ENCODE measurements around the gene OSER1.

DNA sequence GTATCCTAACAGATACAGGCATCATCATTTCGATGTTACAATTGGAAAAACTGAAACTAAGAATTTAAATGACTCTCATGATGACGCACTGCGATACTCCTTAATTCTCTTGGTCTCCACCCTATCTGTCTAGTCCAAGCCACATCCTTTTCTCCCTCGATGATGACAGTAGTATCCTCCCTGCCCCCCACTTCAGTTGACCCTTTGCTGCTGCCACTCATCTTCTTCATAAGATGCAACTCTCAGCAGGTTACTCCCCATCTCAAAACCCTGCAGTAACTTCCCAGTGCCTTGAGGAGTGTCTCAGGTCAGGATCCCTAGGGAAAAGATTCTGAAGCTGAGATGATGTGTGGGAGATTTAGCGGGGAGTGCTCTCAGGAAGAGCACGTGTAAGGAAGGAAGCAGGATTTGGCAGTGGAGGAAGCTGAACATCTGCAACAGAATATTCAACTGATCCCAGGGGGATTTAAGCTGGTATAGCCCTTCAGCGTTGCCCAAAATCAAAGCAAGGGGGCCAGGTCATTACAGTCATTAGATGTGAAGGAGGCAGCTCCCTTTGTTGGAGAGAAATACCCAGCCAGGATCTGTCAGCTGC lies 39.7 kb downstream of the OSER1 start:
- TF ChIP-seq CHD2 (IDR thresholded peaks at IDR 0.05; ENCODE audit: low read length, partially characterized antibody) (no peak), EP300 (IDR thresholded peaks at IDR 0.05; ENCODE audit: borderline replicate concordance in 1 of 2, low read depth in 1 of 2, low read length in 1 of 2) (no peak)
- TF ChIP-seq, protein P1, sequence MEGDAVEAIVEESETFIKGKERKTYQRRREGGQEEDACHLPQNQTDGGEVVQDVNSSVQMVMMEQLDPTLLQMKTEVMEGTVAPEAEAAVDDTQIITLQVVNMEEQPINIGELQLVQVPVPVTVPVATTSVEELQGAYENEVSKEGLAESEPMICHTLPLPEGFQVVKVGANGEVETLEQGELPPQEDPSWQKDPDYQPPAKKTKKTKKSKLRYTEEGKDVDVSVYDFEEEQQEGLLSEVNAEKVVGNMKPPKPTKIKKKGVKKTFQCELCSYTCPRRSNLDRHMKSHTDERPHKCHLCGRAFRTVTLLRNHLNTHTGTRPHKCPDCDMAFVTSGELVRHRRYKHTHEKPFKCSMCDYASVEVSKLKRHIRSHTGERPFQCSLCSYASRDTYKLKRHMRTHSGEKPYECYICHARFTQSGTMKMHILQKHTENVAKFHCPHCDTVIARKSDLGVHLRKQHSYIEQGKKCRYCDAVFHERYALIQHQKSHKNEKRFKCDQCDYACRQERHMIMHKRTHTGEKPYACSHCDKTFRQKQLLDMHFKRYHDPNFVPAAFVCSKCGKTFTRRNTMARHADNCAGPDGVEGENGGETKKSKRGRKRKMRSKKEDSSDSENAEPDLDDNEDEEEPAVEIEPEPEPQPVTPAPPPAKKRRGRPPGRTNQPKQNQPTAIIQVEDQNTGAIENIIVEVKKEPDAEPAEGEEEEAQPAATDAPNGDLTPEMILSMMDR (IDR thresholded peaks at IDR 0.05) = no peak
- TF ChIP-seq, protein P2, sequence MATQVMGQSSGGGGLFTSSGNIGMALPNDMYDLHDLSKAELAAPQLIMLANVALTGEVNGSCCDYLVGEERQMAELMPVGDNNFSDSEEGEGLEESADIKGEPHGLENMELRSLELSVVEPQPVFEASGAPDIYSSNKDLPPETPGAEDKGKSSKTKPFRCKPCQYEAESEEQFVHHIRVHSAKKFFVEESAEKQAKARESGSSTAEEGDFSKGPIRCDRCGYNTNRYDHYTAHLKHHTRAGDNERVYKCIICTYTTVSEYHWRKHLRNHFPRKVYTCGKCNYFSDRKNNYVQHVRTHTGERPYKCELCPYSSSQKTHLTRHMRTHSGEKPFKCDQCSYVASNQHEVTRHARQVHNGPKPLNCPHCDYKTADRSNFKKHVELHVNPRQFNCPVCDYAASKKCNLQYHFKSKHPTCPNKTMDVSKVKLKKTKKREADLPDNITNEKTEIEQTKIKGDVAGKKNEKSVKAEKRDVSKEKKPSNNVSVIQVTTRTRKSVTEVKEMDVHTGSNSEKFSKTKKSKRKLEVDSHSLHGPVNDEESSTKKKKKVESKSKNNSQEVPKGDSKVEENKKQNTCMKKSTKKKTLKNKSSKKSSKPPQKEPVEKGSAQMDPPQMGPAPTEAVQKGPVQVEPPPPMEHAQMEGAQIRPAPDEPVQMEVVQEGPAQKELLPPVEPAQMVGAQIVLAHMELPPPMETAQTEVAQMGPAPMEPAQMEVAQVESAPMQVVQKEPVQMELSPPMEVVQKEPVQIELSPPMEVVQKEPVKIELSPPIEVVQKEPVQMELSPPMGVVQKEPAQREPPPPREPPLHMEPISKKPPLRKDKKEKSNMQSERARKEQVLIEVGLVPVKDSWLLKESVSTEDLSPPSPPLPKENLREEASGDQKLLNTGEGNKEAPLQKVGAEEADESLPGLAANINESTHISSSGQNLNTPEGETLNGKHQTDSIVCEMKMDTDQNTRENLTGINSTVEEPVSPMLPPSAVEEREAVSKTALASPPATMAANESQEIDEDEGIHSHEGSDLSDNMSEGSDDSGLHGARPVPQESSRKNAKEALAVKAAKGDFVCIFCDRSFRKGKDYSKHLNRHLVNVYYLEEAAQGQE (IDR thresholded peaks at IDR 0.05; ENCODE audit: low read depth, low read length) = no peak

All from SK-N-SH (cell line).